ENCODE measurements around the gene CHP2.
"Not testable (repeated sequence)": the region's sequence is repeated elsewhere in the genome, so short reads cannot be mapped to it uniquely, and the experiment has no call there.

CHP2 gene

DNA sequence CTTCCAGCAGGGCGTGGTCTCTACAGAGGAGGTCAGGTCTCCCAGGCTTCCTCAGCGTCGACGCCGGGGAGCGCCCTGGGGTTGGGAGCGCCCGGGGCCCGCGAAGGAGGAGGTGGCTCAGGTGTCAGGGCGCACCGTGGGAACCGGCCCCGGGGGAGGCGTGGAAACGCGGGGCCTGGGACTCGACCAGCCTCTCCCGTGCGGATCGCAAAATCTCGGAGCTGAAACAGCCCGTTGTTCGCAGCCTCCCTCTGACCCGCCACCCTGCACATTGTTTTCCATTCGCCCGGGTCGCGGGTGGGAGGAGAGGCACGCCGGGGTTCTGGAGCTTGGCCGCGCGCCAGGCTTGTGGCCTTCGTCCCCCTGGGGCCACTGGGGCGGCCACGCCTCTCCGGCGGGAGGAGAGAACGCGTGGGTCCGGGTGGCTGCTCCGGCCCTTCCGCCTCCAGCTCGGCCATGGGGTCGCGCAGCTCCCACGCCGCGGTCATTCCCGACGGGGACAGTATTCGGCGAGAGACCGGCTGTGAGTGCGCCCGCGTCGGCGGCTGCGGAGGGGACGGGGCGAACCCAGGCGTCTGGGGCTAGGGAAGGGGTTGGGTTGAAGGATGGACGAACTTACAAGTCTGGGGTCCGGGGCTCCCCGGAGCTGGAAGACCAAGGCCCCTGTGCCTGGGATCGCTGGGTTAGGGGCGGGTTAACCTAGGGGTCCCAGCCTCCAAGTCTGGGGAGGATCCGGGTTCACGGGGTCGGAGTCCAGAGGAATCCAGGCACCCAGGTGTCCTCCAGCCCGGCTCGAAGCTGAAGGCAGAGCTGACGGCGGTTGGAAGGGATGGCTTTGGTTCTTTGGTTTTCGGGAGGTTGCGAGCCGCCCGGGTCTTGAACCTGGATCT lies at the start of gene CHP2:
TSS of gene CHP2 (plus strand) at position 433 of the 890 bp plus-strand sequence. CDS start at position 457, 24 bp downstream.
- DNase-seq, result no peak

DNA sequence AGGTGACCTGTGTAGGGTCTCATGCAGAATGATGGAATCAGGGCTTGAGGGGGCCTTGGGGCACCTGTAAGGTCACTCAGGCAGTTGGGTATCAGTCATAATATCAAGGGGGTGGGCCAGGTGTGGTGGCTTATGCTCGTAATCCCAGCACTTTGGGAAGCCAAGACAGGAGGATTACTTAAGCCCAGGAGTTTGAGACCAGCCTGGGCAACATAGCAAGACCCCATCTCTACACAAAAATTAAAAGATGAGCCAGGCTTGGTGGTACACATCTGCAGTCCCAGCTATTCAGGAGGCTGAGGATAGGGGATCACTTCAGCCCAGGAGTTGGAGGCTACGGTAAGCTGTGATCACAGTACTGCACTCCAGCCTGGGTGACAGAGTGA lies 49.3 kb upstream of the CHP2 start:
- no peak for DNase-seq

DNA sequence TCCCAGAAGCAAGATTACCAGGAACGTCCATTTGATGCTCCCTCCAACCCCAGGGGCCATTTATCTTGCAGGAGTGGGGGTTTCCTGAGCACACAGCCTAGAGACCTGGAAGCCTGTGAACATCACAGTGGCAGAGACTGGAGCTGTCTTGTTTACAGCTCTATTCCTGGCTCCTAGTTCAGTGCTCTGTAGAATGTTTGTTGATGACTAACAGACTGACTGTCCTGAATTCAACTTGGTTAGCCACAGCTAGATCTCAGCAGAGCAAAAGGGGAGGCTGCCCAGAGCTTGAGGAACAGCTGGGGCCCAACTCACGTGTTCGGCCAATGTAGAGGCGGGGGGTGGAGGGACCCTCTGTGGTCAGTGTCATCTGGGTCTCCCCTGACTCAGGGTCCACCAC lies 48.4 kb upstream of the CHP2 start:
- DNase-seq, result no peak

DNA sequence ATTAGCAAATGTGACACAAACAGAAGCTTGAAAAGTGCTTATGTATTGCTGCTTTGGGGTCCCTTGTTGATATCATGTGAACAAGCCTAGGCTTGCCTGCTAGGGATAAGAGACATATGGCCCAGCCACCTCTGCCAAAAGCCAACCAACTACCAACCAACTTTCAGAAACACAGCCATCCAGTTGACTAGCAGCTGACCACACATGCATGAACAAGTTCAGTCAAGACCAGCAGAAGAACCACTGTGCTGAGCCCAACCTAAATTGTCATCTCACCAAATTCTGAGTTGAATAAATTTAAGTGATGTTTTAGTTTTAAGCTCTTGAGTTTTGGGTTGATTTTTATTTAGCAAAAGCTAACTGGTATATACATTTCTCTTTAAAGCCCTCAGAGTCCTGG lies 45.3 kb upstream of the CHP2 start:
- no peak for DNase-seq

DNA sequence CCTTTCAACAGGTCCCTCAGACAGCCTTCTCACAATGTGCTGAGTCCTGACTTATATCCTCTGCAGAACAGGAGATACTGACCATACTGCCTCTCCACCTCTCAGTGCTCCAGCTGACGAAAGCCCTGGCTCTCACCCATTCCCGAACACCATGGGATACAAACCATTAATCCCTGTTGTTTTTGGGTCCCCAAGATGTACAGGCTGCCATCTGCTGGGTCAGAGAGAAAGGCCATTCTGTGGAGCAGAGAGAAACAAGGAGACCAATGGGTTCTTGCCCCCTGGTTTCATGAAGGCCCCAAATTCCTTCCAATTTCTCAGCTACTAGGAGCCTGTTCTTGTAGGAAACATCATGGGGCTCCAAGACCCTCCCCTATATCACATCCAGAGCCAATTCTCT lies 44.8 kb upstream of the CHP2 start:
- no peak for DNase-seq

DNA sequence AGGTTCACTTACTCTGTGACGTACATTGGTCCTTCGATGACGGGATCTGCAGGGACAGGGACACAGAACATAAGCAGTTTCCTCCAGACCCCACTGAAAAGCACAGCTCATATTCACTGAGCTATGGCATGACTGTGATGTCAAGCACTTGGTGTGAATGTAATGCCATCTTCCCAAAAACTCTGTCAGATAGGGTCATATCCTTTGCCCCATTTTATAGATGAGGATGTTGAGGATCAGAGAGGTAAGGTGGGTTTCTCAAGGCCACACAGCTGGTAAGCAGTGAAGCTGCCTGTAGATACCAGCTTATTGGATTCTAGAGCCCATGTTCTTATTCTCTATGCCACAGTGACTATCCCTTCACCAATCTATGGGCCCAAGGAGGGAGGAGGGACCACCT lies 44.3 kb upstream of the CHP2 start:
- DNase-seq, result no peak

DNA sequence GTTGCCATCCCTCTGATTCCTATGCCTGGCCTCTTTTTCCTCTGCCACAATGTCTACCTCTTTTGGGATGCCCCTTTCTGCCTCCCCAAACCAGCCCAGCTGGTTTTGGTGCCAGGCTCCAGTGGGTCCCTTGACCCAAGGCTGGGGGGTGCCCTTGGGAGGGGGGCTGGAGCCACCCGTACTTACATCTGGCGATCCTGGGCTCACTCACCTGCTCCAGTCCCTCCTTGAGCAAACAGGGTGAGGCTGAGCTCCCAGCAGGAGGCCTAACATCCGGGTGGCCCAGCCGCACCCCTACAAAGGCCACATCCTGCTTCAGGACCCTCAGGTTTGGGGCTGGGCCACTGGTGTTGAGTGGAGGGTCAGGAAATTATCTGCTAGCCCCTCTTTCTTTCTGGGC lies 43.0 kb upstream of the CHP2 start:
- no peak for DNase-seq

DNA sequence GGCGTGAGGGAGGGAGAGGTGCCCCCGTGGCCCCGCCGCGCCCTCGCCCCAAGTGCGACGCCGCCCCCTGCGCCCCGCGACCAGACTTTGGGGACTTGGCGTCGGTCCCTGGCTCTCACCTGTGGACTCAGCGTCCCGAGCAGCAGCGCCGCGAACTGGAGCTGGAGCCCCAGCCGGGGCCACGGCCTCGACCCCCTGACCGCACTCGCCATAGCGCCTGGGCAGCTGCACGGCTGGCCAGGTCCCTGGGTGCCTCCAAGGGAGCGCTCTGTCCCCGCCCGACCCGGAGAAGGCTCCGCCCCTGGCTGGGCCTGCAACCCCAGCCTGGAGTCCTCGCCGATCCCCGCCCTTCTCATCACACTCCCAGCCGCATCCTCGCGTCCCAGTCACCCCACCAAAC lies 41.9 kb upstream of the CHP2 start, which contains the start of gene ERN2:
TSS of gene ERN2 (minus strand) at position 247 of the 400 bp plus-strand sequence. CDS start at position 212, 35 bp downstream.
- DNase-seq, result no peak

DNA sequence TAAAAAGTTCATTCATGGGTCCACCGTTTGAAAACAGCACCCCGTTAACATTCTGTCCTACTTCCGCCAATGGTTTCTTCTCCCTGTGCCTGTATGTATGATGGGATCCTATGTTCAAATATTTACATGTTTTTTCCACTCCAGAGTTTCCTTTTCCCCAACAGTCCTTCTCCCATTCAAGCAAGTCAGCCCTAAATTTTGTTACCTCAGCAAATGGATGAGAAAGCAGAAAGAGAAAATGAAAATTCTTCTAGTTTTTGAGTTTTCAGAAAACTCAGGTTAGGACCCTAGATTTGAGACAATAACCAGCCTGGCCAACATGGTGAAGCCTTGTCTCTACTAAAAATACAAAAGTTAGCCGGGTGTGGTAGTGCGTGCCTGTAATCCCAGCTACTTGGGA lies 38.3 kb upstream of the CHP2 start:
- DNase-seq, result no peak

DNA sequence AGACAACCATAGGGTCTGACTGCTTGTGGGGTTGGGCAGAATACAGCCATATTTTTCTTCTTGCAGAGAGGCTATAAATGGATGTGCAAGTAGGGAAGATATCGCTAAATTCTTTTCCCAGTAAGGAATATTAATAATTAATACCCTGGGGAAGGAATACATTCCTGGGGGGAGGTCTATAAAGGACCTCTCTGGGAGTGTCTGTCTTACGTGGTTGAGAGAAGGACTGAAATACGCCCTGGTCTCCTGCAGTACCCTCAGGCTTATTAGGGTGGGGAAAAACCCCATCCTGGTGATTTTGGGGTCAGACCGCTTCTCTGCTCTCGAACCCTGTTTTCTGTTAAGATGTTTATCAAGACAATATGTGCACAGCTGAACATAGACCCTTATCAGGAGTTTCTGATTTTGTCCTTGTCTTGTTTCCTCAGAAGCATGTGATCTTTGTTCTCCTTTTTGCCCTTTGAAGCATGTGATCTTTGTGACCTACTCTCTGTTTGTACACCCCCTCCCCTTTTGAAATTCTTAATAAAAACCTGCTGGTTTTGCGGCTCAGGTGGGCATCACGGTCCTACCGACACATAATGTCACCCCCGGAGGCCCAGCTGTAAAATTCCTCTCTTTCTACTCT lies 32.1 kb upstream of the CHP2 start:
- DNase-seq, result not testable (repeated sequence)

DNA sequence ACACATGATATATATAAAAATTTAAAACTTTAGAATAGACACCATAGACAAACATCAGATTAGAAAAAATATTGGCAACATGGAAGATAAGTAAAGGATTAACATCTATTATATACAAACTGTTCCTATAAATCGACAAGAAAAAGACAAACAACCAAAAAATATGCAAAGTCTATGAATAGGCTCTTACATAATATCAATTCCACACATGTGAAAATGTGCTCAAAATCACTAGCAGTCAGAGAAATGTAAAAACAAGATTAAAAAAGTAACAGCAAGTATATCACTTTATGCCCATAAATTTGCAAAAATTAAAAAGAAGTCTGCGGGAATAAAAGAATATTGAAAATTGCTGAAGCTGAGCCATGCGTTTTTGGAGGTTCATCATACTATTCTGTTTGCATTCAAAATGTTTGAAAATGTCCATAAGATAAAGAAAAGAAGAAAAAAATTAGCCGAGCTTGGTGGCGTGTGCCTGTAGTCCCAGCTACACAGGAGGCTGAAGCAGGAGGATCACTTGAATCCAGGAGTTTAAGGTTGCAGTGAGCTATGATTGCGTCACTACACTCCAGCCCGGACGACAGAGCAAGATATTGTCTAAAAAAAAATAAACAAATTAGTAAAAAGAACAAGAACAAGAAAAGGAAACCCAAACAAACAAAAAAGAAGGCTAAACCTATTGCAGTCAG lies 30.6 kb upstream of the CHP2 start:
- no peak for DNase-seq

DNA sequence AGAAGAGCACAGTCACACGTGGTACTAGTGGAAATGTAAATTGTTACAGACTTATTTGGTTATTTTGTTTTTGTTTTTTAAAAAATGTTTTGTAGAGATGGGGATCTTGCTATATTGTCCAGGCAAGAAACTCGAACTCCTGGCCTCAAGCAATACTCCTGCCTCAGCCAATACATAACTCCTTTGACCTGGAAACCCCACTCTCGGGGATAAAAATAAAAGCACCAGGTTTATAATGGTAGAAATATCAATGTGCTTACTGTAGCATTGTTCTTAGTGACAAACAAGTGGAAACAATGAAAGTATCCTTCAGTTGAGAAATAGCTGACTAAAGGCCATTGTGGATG lies 30.1 kb upstream of the CHP2 start:
- DNase-seq, result no peak

DNA sequence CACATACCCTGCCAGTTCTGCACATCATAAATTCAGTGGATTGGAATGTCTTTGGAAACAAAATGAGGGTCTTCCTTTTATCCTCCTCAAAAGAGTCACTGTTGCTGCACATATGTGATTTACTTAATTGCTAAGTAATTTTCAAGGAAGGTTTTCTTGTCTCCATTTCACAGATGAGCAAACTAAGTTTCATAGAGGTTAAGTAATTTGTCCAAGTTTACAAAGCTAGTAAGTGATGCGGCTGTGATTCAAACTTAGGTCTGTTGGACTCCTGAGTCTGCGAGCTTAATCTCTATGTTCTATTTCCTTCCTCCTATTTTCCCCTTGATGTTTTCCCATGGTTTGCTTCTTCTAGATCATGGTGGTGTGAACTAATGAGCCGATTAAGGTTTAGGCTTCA lies 28.1 kb upstream of the CHP2 start:
- no peak for DNase-seq

DNA sequence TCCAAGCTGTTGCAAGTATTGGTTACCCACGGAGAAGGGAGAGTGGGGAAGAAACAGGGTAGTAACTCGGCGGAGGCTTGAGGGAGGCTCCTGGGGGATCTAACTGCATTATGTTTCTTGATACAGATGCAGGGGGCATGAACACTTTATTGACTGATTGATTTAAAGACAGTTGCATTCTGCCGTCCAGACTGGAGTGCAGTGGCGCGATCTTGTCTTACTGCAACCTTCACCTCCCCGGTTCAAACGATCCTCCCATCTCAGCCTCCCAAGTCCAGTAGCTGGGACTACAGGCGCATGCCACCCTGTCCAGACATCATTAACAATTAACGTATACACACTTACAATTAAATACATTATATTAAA lies 26.7 kb upstream of the CHP2 start:
- no peak for DNase-seq

DNA sequence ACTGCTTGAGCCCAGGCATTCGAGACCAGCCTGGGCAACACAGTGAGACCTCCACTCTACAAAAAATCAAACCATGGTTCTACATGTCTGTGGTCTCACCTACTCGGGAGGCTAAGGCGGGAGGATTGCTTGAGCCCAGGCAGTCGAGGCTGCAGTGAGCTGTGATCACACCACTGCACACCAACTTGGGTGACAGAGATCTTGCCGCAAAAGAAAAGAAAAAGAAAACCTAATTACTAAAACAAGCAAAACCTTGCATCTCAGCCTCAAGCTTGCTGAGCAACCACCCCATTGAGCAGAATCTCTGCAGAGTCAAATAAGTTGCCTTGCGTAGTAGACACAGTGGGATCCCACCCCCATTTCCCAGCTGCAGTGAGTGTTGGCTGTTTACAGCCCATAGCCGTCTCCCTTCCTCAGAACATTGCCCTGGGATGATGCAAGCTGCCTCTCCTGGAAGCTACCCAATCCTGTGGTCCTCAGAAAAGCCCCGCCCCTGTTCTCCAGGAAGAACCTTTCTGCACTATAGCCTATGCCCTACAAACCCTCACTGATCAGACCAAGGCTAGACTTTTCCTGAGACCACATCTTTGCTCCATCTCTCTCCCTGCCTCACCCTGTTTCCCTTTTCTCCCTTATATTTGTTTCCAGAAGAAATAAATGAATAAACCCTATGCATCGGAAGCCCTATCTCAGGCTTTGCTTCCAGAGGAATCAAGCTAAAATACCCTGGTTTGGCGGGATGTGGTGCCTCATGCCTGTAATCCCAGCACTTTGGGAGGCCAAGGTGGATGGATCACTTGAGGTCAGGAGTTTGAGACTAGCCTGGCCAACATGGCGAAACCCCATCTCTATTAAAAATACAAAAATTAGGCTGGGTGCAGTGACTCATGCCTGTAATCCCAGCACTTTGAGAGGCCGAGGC lies 25.1 kb upstream of the CHP2 start:
- DNase-seq, result no peak

DNA sequence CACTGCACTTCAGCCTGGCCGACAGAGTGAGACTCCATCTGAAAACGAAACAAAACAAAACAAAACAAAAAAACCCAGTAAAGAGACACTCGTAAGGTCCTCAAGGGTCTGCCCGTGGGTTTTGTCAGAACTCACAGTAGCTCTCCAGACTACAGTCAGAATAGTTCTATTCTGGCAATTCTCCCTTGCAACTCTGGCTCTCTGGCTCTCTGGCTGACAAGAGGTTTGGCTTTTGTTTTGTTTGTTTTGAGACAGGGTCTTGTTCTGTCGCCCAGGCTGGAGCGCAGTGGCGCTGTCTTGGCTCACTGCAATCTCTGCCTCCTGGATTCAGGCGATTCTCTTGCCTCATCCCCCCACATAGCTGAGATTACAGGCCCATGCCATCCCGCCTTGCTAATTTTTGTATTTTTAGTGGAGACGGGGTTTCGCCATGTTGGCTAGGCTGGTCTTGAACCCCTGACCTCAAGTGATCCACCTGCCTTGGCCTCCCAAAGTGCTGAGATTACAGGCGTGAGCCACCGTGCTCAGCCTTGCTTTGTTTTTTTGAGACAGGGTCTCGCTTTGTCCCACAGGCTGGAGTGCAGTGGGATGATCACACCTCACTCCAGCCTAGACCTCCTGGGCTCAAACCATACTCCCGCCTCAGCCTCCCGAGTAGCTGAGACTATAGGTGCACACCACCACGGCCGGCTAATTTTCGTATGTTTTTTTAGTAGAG lies 20.5 kb upstream of the CHP2 start:
- DNase-seq, result no peak

DNA sequence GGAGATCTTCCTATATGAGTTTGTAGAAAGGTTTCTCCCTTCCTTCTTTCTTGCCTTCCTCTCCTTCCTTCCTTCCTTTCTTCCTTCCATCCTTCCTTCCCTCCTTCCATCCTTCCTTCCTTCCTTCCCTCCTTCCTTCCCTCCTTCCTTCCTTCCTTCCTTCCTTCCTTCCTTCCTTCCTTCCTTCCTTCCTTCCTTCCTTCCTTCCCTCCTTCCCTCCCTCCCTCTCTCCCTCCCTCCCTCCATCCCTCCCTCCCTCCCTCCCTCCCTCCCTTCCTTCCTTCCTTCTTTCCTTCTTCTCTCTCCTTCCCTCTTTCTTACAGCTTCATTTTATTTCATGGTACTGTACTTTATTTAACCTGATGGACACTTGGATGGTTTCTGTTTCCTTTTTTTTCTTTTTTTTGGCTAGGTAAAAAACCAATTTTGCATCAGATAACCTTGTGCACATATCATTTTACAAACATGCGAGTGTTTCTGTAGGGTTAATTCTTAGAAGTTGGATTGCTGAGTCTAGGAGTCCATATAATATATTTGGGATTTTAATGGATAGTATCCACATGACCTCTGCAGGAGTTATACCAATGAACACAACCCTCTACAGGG lies 17.3 kb upstream of the CHP2 start:
- not testable (repeated sequence) for DNase-seq

DNA sequence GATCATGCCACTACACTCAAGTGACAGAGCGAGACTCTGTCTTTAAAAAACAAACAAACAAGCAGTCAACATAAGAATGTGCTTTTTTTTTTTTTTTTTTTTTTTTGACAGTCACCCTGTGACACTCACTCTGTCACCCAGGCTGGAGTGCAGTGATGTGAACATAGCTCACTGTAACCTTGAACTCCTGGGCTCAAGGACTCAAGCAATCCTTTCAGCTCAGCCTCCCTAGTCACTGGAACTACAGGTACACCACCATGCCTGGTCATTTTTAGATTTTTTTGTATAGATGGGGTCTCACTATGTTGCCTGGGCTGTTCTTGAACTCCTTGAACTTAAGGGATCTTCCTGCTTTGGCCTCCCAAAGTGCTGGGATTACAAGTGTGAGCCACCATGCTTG lies 15.3 kb upstream of the CHP2 start:
- DNase-seq, result no peak

DNA sequence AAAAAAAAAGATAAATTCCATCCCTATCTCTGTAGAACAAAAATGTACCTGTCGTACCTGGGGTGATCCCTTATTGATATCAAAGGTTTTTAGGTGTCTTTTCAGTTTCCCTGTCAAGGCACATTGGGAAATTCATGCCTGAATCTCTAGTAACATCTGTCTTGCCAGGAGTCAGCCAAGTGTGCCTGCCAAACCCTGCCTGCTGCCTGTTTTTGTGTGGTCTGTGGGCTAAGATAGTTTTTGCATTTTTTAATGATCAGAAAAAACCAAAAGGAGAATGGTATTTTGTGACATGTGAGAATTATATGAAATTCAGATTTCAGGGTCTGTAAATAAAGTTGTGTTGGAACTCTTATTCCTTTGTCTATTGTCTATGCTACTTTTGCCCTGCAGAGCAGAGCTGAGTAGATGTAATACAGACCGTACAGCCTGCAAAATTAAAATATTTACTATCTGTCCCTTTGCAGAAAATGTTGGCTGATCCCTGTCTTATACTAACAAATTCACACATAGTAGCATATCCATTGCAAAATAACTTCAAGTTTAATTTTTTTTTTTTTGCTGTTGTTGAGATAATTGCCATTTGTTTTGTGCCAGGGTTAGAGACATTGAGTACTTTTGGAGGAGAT lies 13.0 kb upstream of the CHP2 start:
- no peak for DNase-seq

DNA sequence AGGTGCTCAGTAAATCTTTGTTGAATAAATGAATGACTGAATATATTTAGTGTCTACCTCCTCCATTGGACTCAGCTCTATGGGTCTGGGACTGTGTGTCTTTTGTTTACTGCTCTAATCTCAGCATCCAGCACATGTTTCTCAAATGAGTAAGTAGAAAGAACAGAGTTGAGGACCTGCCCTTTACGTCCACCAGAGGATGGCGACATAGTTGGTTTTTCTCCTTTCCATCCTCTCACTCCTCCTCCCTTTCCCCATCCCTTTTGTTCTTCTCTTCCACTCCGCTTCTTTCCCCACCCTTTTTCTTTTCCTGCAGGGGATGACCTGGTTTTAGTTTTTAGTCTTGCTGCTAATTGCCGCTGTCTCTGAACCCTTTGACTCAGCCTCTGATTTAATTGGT lies 12.1 kb upstream of the CHP2 start:
- no peak for DNase-seq

DNA sequence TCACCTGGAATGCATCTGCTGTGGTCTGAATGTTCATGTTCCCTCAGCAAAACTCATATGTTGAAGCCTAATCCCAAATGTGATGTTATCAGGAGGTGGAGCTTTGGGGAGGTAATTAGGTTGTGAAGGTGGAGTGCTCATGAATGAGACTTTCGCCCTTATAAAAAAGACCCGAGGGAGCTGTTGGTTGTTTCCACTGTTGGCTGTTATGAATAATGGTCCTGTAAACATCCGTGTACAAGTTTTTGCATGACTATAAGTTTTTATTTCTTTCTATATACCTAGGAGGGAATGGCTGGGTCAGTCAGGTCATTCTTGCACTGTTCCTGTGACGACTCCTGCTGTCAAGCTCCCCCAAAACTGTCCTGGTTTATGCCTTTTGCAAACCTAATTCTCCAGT lies 9.6 kb upstream of the CHP2 start:
- DNase-seq, result no peak
